Right ventricle myocardium inferior (tissue), 1 donor: ENCODE results near the gene DSCAM. TPM values are rescaled to one million over a fixed set of nuclear protein-coding genes. Genes with fewer than 3 reads are reported as not detected.

Experiments
- ATAC-seq: fragments of 200-7000 bp; cut with Tn5 transposase; one replicate; pipeline ENCODE4 v1.9.1; 2020; ENCODE audit warnings: mild to moderate bottlenecking, moderate library complexity
- DNase-seq: peaks from one replicate; pipeline ENCODE4 v3.0.0; 2021; ENCODE audit errors: missing footprints
- intact Hi-C: fragments of 100-400 bp; cut with DNase I; formaldehyde crosslinking; loops from one replicate; pipeline ENCODE4 v1.11.0; 2022
- total RNA-seq: library from RNA; stranded (reverse); fragmentation: NEBNext Ultra II Directional; extraction: Animal tissue kit (Norgen Biotek cat#: 25700); gene quantifications from one replicate; pipeline ENCODE4 v1.2.1, GENCODE V29; 2021
- donor health status: DM: no; HTN: yes; CAD: no; lungs with severe emphysema.

DSCAM gene
- total RNA-seq, 1 donor from 2014 or later, result not detected

DNA sequence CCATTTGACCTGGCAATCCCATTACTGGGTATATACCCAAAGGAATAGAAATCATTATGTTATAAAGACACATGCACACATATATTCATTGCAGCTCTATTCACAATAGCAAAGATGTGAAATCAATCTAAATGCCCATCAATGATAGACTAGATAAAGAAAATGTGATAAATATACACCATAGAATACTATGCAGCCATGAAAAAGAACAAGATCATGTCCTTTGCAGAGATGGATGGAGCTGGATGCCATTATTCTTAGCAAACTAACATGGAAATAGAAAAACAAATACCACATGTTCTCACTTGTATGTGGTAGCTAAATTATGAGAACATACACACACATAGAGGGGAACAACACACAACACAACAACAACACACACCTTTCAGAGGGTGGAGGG, 731.2 kb downstream of the DSCAM start:
- no peak for ATAC-seq
- DNase-seq, result no peak
- intact Hi-C loops, result no loop called here

DNA sequence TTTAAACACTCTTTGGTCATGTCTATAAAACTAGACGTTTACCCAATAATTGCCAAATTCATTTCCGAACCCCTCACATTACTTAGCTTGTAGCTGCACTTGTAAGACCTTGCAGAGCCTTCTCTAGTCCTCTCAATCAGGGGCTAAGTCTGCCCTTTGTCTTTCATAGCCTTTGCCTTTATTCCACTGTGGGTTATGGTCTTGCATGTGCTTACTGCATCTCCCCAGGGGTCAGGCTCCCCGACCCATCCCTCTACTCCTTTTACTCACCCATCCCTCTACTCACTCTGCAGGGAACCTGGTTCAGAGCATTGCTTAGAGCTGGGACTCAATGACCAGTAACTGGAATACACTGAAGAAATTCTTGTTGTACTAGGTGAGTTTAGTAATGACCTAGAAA, 744.3 kb downstream of the DSCAM start:
- DNase-seq (no peak), ATAC-seq (no peak)
- intact Hi-C loops, result no loop called here

DNA sequence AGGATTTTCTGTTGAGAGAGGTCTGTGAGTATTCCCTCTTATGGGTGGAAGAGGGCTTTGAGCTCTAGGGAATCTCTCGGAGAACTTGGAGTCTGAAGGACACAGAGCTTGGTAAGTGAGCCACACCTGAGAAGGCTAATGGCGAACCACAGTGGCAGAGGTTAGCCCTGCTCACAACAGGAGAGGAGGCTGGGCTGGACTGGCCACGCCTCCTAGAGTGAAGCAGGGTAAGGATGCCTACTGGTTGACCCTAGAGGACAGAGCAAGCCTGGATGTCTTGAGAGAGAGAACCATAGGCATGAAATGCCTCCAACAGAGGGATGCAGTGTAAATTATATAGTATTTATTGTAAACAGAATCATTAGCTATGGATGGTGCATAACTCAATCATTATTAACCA, 747.1 kb downstream of the DSCAM start:
- intact Hi-C loops, result no loop called here
- DNase-seq (no peak), ATAC-seq (no peak)

DNA sequence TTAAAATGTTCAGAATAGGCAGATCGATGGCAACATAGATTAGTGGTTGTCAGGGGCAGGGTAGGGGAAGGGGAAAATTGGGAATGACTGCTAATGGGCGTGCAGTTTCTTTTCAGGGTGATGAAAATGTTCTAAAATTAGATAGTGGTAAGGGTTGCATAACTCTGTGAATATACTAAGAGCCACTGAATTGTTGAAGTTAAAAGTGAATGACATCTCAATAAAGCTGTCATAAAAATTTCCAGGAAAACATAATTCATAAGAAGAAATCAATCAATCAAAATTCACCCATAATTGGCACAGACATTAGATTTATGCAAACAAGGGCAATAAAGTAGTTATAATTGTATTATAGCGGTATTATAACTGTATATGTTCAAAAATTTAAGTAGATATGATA, 751.5 kb downstream of the DSCAM start:
- DNase-seq, result no peak
- intact Hi-C loops, result no loop called here
- ATAC-seq, result no peak

DNA sequence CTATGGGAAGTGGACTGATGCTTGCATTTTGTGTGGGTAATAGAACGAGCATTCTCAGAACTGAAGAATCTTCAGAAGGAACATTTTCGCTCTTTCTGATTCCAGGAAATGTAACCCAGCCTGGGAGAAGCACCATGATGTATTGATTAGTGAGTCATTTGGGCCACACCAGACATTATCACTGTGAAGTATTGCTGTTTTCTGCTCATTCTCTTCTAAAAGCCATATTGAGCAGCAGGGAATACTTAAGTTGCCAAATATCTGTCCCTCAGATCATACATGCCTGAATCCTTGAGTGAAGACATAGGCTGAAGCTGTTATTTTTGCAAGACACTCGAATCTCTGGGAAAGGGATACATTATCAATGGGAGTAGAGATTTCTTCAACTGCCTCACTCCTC, 766.6 kb downstream of the DSCAM start:
- DNase-seq (no peak), ATAC-seq (no peak)
- intact Hi-C loops, result no loop called here

DNA sequence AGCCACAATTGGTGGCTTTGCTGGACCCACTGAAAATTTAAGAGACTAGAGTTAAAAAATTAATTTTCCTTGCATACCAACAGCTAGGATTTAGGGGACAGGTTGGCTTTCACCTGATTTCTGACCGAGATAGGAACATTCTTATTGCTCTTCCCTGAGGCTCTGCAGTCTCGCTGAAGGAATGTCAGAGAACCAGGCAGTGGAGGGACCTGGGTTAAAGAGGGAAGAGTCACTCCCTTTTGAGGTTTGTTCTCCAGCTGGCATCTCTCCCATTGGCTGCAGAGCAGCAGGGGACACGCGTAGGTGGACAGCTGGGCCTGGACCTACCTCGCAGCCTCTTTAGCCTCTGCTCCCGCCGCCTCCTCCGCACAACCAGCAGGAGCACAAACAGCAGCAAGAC, 772.2 kb downstream of the DSCAM start:
- DNase-seq (no peak), ATAC-seq (no peak)
- intact Hi-C loops, result no loop called here

- intact Hi-C loops, result no loop called here
- no peak for DNase-seq
- ATAC-seq, result peak; percentile 88
These were observed 772.8 kb downstream of the DSCAM start for GRCh38 chr21:40074198-40074597.

GRCh38 chr21:40073642-40074041, 773.3 kb downstream of the DSCAM start:
- intact Hi-C loops, result no loop called here
- DNase-seq (no peak), ATAC-seq (no peak)

DNA sequence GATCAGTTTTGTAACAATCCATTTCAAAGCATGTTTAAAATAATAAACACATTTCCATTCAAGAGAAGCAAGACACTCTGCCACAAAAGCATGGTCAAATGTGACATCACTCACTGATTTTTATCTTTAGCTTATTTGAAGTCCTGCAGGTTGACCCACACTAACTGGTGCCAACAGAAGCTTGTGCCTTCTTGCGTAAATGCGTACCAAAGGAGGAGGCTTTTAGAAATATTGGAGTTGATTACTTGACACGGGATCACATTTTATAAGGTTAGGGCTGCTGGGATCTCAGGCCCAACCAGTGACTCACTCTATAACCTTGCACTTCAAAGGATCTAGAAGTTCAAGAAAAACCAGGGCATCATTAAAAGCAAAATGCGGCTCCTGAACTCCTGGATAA, 776.1 kb downstream of the DSCAM start:
- DNase-seq (no peak), ATAC-seq (no peak)
- intact Hi-C loops, result no loop called here

GRCh38 chr21:40067751-40068150, 779.2 kb downstream of the DSCAM start:
- intact Hi-C loops, result no loop called here
- DNase-seq (no peak), ATAC-seq (no peak)

GRCh38 chr21:40066221-40066620, 780.7 kb downstream of the DSCAM start:
- DNase-seq, result no peak
- no peak for ATAC-seq
- intact Hi-C loops, result no loop called here

DNA sequence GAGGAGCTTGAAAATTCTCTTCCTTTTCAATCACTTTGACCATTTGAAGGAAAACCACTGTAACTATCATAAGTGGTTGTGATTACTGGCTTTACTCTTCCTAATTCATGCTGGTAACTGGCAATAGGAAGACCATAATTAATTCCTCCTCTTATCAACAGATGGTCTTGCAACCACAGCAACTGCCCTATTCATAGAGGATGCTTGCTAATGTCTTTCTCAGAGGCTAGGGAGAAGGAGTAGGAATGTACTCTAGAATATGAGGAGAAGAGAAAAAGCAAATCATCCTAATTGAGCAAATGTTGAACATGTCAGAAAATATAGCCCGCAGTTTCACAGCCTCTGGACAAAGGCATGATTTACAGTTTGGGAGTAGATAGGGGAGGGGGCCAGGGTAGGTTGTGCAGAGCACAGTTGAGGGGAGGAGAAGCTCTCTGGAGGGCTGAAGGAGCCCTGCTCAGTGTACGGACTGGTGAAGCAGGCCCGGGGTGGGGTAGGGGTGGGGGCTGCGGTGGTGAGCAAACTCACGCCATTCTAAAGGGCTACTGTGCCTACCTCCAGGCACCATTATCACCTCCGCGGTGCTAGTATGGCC, 786.8 kb downstream of the DSCAM start:
- intact Hi-C loops, result no loop called here
- ATAC-seq (no peak), DNase-seq (no peak)

DNA sequence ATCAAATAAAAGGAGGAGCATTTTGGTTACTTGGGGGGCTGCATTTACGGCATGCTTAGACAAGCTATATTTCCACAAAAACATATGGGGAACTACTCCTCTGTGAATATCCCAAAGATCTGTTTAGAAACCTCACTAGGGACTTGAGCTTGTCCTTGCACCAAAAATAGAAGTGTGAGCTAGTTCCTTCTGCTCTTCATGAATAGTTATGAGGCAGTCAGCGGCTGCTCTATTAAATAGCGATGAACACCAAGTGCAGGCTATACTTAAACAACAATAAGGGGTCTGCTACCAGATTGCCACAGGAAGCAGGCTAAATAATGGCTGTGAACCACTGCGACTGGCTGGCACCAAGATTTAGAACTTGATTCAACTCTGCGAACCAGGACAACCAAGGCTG, 789.6 kb downstream of the DSCAM start:
- intact Hi-C loops, result no loop called here
- no peak for ATAC-seq

DNA sequence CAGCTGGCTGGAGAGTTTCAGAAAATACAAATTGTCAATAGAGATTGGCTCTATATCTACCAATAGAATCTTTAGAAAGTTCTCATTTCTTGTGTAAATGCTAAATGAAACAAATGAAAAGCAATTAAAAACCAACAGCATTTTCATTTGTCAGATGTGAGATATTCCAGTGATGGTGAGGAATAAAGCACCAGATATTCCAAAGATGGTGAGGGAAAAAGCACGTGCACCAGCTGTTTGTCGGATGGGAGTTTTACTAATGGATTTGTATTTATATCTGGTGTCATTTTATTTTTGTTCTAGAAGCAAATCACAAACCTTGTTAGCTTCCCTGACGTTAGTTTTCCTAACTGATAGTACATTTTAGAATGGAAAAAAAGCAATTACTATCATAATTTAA, 790.9 kb downstream of the DSCAM start:
- intact Hi-C loops, result no loop called here
- no peak for DNase-seq
- no peak for ATAC-seq

More for the DNA sequence above, 789.6 kb downstream of the DSCAM start:
- no peak for DNase-seq

- DNase-seq (peak; percentile 65), ATAC-seq (peak; percentile 50)
- intact Hi-C loops, result no loop called here
These were observed 792.6 kb downstream of the DSCAM start for GRCh38 chr21:40054403-40054802.

GRCh38 chr21:40053007-40053406, 794.0 kb downstream of the DSCAM start:
- ATAC-seq (peak; percentile 67), DNase-seq (peak; percentile 55)
- intact Hi-C loops, result no loop called here

DNA sequence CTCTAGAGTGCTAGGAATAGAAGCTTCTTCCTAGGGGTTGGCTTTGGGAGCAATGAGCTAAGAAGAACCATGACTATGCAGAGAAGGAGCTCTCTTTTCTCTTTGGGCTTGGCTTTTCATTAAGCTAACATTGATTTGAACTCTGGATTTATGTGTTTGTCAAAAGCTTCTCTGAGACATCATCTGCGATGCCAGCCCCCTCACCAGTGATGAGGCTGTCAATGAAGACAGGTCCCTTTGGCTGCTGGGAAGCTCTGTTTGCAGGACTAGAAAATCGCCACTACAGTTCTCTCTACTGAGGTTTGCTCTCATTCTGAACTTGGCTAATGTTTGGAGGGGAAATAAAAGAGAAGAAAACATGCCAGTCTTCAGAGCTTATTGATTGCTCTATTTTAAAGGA, 794.7 kb downstream of the DSCAM start:
- intact Hi-C loops, result no loop called here
- DNase-seq (peak; percentile 41), ATAC-seq (no peak)

DNA sequence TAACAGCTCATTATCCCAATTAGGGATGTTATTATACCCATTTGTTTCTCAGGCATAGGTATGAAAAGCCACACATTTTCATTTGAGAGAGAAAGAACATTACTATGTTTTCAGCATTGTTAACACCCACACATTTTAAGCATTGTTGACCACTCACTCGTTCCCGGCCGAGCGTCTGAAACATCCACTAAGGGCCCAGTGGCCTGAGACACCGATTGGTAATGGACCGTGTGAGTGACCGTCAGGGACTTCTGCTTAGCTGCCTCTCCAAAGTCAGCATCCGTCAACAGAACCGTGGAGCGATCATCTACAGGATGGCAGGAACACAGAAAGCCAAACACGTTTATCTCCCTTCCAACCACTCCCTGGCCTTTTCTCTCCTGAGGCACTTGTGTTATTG, 795.2 kb downstream of the DSCAM start:
- intact Hi-C loops, result no loop called here
- ATAC-seq (no peak), DNase-seq (no peak)

GRCh38 chr21:40049931-40050290, 797.0 kb downstream of the DSCAM start:
- intact Hi-C loops, result no loop called here

GRCh38 chr21:40049031-40049930, 797.7 kb downstream of the DSCAM start:
- intact Hi-C loops, result no loop called here
- DNase-seq (no peak), ATAC-seq (no peak)

More at GRCh38 chr21:40049931-40050290, 797.0 kb downstream of the DSCAM start:
- no peak for DNase-seq
- ATAC-seq, result no peak
